ENCODE results near the gene EXOC3L1.
A peak's percentile ranks its signal among the peaks of the same experiment; 100 is the strongest.

Gene EXOC3L1

GRCh38 chr16:67199011-67199807 lies 9.3 kb upstream of the EXOC3L1 start, which contains the start of gene ELMO3:
ELMO3 (plus strand) TSS chr16:67199131; CDS start chr16:67199327, 196 bp downstream.
- DNase-seq, result no peak
- intact Hi-C loops (cut with DNase I), result no loop called here

- intact Hi-C loops (cut with DNase I), result no loop called here
- peak in 8 of 10 donors; percentile 41 to 94 (median 70) for DNase-seq
These were observed 8.3 kb upstream of the EXOC3L1 start for GRCh38 chr16:67198238-67198734.

- intact Hi-C loops (cut with DNase I), result no loop called here
- no peak for DNase-seq
These were observed 7.8 kb upstream of the EXOC3L1 start for GRCh38 chr16:67197704-67198103.

GRCh38 chr16:67196881-67197280 lies 6.9 kb upstream of the EXOC3L1 start:
- intact Hi-C loops (cut with DNase I), result no loop called here
- DNase-seq, result no peak

DNA sequence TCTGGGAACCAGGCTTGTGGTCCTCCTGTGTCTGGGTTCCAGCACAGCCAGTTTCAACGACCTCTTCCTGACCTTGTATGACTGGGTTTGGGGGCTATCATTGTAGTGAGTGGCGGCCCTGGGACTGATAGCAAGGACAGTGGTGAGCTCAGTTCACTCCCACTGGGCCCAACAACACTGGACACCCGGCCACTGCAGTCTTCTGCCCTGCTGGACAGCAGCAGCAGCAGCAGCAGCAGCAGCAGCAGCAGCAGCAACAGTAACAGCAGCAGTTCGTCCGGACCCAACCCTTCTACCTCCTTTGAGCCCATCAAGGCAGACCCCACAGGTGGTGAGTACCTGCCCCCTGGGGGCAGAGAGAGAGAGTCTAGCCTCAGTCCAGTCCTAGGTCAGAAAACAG lies 5.7 kb upstream of the EXOC3L1 start:
- intact Hi-C loops (cut with DNase I), result no loop called here

DNA sequence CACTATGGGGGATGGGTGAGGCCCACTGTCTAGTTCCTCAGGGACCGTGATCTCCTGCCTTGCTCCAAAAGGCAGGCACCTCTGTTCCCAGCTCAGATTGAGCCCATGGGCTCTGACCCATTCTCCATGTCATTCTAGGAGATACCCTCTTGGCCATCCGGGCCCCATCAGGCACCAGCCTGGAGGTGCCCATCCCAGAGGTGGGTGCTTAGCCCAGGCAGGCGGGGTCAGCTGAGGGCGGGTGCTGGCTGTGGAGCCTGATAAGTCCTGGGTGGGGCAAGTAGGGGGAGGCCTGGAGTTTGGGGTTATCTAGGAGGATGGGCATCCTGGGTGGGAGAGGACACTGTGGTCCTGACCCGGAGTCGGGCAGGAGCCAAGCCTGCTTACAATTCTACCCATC lies 4.3 kb upstream of the EXOC3L1 start:
- intact Hi-C loops (cut with DNase I), result no loop called here
- DNase-seq, result no peak

More for the DNA sequence above, 5.7 kb upstream of the EXOC3L1 start:
- no peak for DNase-seq

GRCh38 chr16:67193536-67193935 lies 3.6 kb upstream of the EXOC3L1 start:
- no peak for DNase-seq
- intact Hi-C loops (cut with DNase I), result no loop called here

DNA sequence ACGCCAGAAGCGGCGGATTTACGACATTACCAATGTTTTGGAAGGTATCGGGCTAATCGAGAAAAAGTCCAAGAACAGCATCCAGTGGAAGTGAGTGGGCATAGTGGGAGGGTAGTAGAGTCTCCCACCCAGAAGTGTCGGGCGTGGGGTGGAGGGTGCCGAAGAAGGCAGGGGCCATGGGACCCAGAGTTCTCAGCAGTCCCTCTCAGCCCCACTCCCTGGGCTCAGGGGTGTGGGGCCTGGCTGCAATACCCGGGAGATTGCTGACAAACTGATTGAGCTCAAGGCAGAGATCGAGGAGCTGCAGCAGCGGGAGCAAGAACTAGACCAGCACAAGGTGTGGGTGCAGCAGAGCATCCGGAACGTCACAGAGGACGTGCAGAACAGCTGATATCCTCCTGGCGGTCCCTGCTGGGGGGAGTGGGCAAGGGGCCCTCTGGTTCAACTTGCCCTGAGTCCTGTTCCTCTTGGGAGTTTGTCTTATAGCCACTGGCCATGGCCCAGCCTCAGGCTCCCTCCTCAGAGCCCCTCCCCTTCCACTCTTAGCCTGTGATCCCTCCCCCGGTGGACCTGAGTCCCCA lies 2.9 kb upstream of the EXOC3L1 start:
- intact Hi-C loops (cut with DNase I), result loop anchor here (1.0 kb wide), 1 partner anchor 34 kb away; the partner anchor contains the start of gene TMEM208
- DNase-seq, result no peak

GRCh38 chr16:67191995-67192681 lies 2.2 kb upstream of the EXOC3L1 start, which contains the start of gene E2F4:
E2F4 (plus strand) TSS chr16:67192155; CDS start chr16:67192228, 73 bp downstream.
- intact Hi-C loops (cut with DNase I), result loop anchor here (1.0 kb wide), 1 partner anchor 35 kb away; the partner anchor contains the start of gene TMEM208
- DNase-seq, result peak; percentile 91 to 99 (median 93)

GRCh38 chr16:67191411-67191994 lies 1.6 kb upstream of the EXOC3L1 start:
- DNase-seq, result no peak
- intact Hi-C loops (cut with DNase I), result no loop called here

DNA sequence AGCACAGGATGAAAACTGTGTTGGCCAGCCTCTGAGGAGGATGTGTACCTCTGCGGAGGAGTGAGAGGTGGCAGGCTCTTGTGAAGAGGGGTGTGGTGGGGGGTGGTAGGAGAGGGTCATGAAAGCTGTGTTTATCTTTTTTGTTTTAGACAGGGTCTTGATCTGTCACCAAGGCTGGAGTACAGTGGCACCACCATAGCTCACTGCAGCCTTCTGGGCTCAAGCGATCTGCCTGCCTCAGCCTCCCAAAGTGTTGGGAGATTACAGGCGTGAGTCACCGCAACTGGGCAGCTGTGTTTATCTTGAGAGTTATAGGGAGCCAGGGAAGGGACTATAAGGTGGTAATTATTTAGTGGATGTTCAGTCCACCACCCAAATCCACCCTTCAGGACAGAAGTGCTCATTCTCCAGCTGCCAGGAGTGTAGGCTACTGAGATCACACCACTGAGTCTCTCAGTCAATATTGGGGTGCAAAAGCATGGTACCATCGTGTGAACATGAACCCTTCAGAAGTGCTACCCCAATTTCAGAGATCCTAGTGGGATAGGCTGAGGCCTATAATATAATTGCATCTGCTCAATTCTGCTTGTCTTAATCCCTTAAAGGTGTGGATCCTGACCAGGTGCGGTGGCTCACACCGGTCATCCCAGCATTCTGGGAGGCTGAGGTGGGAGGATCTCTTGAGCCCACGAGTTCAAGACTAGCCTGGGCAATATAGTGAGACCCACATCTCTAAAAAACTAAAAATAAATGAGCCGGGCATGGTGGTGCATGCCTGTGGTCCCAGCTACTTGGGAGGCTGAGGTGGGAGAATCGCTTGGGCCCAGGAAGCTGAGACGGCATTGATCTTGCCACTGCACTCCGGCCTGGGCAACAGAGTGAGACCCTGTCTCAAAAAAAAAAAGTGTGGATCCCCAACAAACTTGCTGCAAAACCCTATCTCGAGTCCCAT lies 788 bp upstream of the EXOC3L1 start:
- intact Hi-C loops (cut with DNase I), result no loop called here

DNA sequence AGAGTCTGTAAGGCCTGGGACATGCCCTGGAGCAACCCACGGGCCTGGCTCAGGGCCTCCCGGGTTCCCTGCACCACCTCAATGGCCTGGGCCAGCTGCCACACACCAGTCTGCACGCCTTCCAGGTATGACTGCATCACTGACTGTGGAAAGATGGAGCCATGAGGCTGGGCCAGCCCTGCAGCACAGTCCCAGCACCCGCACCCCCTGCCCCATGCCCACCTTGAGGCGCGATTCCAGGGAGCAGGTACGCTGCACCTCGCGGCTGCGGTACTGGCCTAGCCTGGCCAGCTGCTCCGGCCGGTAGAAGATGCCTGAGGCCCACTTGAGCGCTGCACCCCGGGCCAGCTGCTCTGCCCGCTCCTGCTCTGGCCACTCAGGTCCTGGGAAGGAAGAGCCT lies 1.1 kb downstream of the EXOC3L1 start:
- intact Hi-C loops (cut with DNase I), result no loop called here
- DNase-seq, result no peak

More for the DNA sequence above, 788 bp upstream of the EXOC3L1 start:
- no peak for DNase-seq

DNA sequence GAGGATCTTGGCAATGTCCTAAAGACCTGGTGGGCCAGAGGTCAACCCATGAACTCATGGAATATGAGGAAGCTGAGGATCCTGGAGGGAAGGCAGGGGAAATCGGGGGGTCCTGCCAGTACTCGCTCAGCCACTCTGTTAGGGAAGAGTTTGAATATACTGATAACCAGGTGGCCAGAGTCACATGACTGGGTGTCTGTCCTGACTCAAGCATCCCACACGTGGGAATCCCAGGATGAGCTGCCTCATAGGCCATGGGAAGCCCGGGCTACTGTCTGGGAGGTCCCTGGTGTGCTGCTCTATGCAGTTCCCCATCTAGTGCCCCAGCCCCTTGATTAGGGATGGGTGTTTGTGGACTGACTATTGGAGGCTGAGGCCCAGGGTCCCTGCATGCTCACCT lies 1.6 kb downstream of the EXOC3L1 start:
- intact Hi-C loops (cut with DNase I), result no loop called here
- no peak for DNase-seq

GRCh38 chr16:67187175-67187890 lies 2.6 kb downstream of the EXOC3L1 start:
- no peak for DNase-seq
- intact Hi-C loops (cut with DNase I), result no loop called here

DNA sequence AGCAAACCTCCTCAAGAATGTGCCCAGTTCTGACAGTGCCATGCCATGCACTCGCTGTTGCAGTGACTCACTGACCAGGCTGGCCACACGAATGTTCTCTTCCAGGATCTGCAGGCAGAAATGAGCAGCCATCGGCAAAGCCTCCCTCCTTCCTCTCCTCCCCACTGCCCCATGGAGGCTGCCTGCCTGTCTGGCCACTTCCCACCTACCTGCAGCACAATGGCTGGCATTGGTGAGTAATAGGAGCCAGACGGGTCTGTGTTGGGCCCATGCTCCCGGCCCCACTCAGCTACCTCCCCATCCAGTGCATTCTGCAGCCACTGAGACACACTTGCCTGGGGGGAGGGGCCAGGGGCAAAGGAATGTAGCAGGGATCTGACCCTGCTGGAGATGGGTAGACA lies 3.4 kb downstream of the EXOC3L1 start:
- DNase-seq, result no peak
- intact Hi-C loops (cut with DNase I), result no loop called here

- intact Hi-C loops (cut with DNase I), result no loop called here
- no peak for DNase-seq
These were observed 4.2 kb downstream of the EXOC3L1 start for GRCh38 chr16:67185651-67186134.

- DNase-seq, result peak; percentile 66 to 97 (median 86)
- intact Hi-C loops (cut with DNase I), result no loop called here
These were observed 4.8 kb downstream of the EXOC3L1 start for GRCh38 chr16:67184995-67185650.

DNA sequence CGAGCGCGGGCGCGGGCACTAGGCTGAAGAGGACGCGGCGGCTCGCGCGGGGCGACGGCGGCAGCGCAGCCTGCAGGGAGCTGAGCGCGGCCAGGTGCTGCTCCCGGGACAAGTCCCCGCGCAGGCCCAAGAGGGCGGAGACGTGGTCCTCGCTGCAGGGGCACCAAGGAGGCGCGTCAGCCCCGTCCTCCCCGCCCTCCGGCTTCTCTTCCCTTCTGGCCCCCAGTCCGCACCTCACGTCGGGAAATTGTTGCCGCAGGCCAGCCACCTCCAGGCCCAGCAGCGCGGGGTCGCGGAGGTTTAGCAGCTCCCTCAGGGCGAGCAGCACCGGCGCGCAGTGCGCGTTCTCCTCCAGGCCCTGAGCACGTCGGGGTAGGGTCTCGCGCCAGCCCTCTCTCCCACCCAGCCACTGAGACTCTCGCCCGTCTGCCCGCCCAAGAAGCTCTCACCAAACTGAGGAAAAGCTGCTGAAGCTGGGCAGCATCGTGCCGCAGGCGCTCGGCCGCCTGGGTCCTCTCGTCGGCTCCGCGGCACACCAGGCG lies 5.4 kb downstream of the EXOC3L1 start:
- peak in 1 of 10 donors; percentile 39 for DNase-seq
- intact Hi-C loops (cut with DNase I), result no loop called here
